Endothelial cell of umbilical vein (primary cell): ENCODE results near the gene SCLT1. TPM values are rescaled to one million over a fixed set of nuclear protein-coding genes. Genes with fewer than 3 reads are reported as not detected.

Experiments
- BruUV-seq: library from RNA; stranded (reverse); fragments of 400-500 nt; replicated peaks from 2 replicates; lab custom pipeline; 2021; lab: Mats Ljungman, UMichigan
- CTCF ChIA-PET: fragments of 300-600, 350-600 bp; sonication (Branson Sonifier 250); formaldehyde crosslinking; loops from one replicate; lab custom pipeline; 2021; ENCODE audit warnings: antibody characterized with exemption, inconsistent platforms; lab: Charles Lee
- POLR2A ChIA-PET: fragments of 300-600, 350-600 bp; sonication (Branson Sonifier 250); formaldehyde crosslinking; loops from one replicate; lab custom pipeline; 2021; ENCODE audit warnings: antibody characterized with exemption, inconsistent platforms; lab: Charles Lee
- DNase-seq: peaks from one replicate; pipeline ENCODE4 v3.0.0-alpha.2; 2011; ENCODE audit warnings: low read depth, low spot score
- FAIRE-seq: peaks from 2 replicates; lab custom pipeline; 2011; peaks lifted over from hg19 to GRCh38; lab: Jason Lieb, UNC
- H2AFZ ChIP-seq: 2 replicates; pipeline ENCODE4 v1.6.0; 2012; ENCODE audit warnings: low read depth, low read length, control low read depth, inconsistent platforms
- H3K27ac ChIP-seq: 2 replicates; pipeline ENCODE4 v1.5.1; 2011; ENCODE audit warnings: low read depth, mild to moderate bottlenecking, control low read depth, low read length, moderate library complexity; ENCODE audit not compliant: insufficient read depth
- H3K27me3 ChIP-seq, 2 experiments: 2 replicates each; pipeline versions ENCODE4 v1.6.0 to v1.6.1; 2011; ENCODE audit warnings: low read length in 2 of 2, mixed read lengths in 1 of 2; ENCODE audit not compliant: control insufficient read depth in 2 of 2, insufficient read depth in 2 of 2
- H3K36me3 ChIP-seq, 2 experiments: 2 replicates in 1 of 2; 3 replicates in 1 of 2; pipeline ENCODE4 v1.5.1; 2011; ENCODE audit warnings: low read length in 2 of 2, mild to moderate bottlenecking in 1 of 2, moderate library complexity in 1 of 2; ENCODE audit not compliant: control insufficient read depth in 2 of 2, insufficient read depth in 2 of 2; ENCODE audit errors: extremely low read depth in 1 of 2
- H3K4me1 ChIP-seq: 3 replicates; pipeline ENCODE4 v1.5.1; 2011; ENCODE audit warnings: mild to moderate bottlenecking, low read length; ENCODE audit not compliant: control insufficient read depth, insufficient read depth; ENCODE audit errors: extremely low read depth
- H3K4me2 ChIP-seq: 2 replicates; pipeline ENCODE4 v1.6.1; 2011; ENCODE audit warnings: low read length, control low read depth, mixed read lengths; ENCODE audit not compliant: insufficient read depth
- H3K4me3 ChIP-seq, 3 experiments: fragments of 200-600 bp in 1 of 3; sonication (generic), shearing (Covaris generic) in 1 of 3; replicated peaks in 1 of 3; 2 replicates each; pipeline ENCODE4 v1.5.1; 2011 to 2016; ENCODE audit warnings: control low read depth in 3 of 3, low read length in 3 of 3, mild to moderate bottlenecking in 2 of 3, inconsistent platforms in 1 of 3, low read depth in 1 of 3, moderate library complexity in 1 of 3; ENCODE audit not compliant: insufficient read depth in 1 of 3
- H3K79me2 ChIP-seq: 2 replicates; pipeline ENCODE4 v1.6.0; 2012; ENCODE audit warnings: low read length, inconsistent platforms; ENCODE audit not compliant: control insufficient read depth, insufficient read depth
- H3K9ac ChIP-seq: replicated peaks from 2 replicates; pipeline ENCODE3; 2011; ENCODE audit warnings: low read length, control low read depth; ENCODE audit not compliant: insufficient read depth; ENCODE audit errors: extremely low read depth
- H3K9me1 ChIP-seq: replicated peaks from 3 replicates; pipeline ENCODE4 v1.6.0; 2011; ENCODE audit warnings: mild to moderate bottlenecking, low read length; ENCODE audit not compliant: control insufficient read depth, insufficient read depth; ENCODE audit errors: extremely low read depth
- H3K9me3 ChIP-seq: replicated peaks from 2 replicates; pipeline ENCODE4 v1.5.1; 2012; ENCODE audit warnings: low read length, inconsistent platforms; ENCODE audit not compliant: control insufficient read depth, insufficient read depth
- H4K20me1 ChIP-seq: replicated peaks from 2 replicates; pipeline ENCODE3; 2011; ENCODE audit warnings: mild to moderate bottlenecking, low read length; ENCODE audit not compliant: control insufficient read depth, insufficient read depth; ENCODE audit errors: extremely low read depth
- CTCF ChIP-seq, 2 donors: IDR thresholded peaks; 1 replicate in 1 of 2; 2 replicates in 1 of 2; pipeline ENCODE4 v1.5.1; 2011; ENCODE audit warnings: low read length in 2 of 2, mild to moderate bottlenecking in 2 of 2, moderate library complexity in 2 of 2, control low read depth in 1 of 2, inconsistent platforms in 1 of 2, low read depth in 1 of 2; ENCODE audit not compliant: insufficient read depth in 1 of 2; ENCODE audit errors: extremely low read depth in 1 of 2
- EZH2 ChIP-seq: IDR thresholded peaks from 2 replicates; pipeline ENCODE4 v1.6.1; 2012; ENCODE audit warnings: borderline replicate concordance, low read depth, mild to moderate bottlenecking, moderate library complexity, low read length, inconsistent platforms; ENCODE audit not compliant: severe bottlenecking
- FOS ChIP-seq: IDR thresholded peaks from 2 replicates; pipeline ENCODE4 v1.6.1; 2011; ENCODE audit warnings: mild to moderate bottlenecking, low read length, moderate library complexity, borderline replicate concordance; ENCODE audit not compliant: insufficient read depth
- GATA2 ChIP-seq: IDR thresholded peaks from 2 replicates; pipeline ENCODE4 v1.7.0; 2011; ENCODE audit warnings: low read depth, mild to moderate bottlenecking, moderate library complexity, mixed read lengths, low read length; ENCODE audit not compliant: insufficient read length, insufficient read depth
- JUN ChIP-seq: IDR thresholded peaks from 2 replicates; pipeline ENCODE4 v1.6.1; 2011; ENCODE audit warnings: borderline replicate concordance, low read depth; ENCODE audit not compliant: insufficient read length, insufficient read depth
- MAX ChIP-seq: IDR thresholded peaks from 2 replicates; pipeline ENCODE4 v1.6.1; 2011; ENCODE audit not compliant: insufficient read depth, insufficient read length
- MYC ChIP-seq: IDR thresholded peaks from one replicate; pipeline ENCODE4 v1.6.1; 2011; ENCODE audit warnings: mild to moderate bottlenecking, low read depth, low read length
- POLR2A ChIP-seq: IDR thresholded peaks from 2 replicates; pipeline ENCODE4 v1.6.1; 2012; ENCODE audit warnings: low read depth, mild to moderate bottlenecking, control low read depth, low read length
- POLR2AphosphoS5 ChIP-seq: IDR thresholded peaks from 2 replicates; pipeline ENCODE4 v1.6.1; 2012; ENCODE audit warnings: low read depth, mild to moderate bottlenecking, control low read depth, low read length, moderate library complexity; ENCODE audit not compliant: insufficient read depth
- dilution Hi-C: fragments of 300-500 bp; cut with MboI; formaldehyde crosslinking; loops from one replicate; pipeline ENCODE4 v1.15.0; 2019; ENCODE audit warnings: low sequenced_read_pairs; ENCODE audit not compliant: extremely low pct_ligation_motif_present
- intact Hi-C: fragments of 100-400 bp; cut with micrococcal nuclease; formaldehyde crosslinking; loops from one replicate; pipeline ENCODE4 v1.10.0; 2022
- polyA plus RNA-seq, 4 experiments: library from polyadenylated mRNA; depleted of rRNA in 3 of 4; stranded (reverse) in 3 of 4; unstranded in 1 of 4; fragments of >200 nt; gene quantifications; 2 replicates each; pipeline versions ENCODE4 v1.2.1 to v1.2.3, GENCODE V29; 2011 to 2012; ENCODE audit warnings: missing spikeins in 1 of 4
- total RNA-seq: library from RNA; stranded (reverse); gene quantifications from 2 replicates; pipeline ENCODE4 v1.2.3, GENCODE V29; 2021

The SCLT1 gene
- total and polyA plus RNA-seq, 2 donors (not counting 3 experiments of a cell fraction or from before 2014, with no cell fraction given) = 3.2 to 14.0 TPM

GRCh38 chr4:129140521-129140920, 47.2 kb upstream of the SCLT1 start:
- DNase-seq = no peak
- no peaks in the 10 kb centered on the region for H3K79me2 ChIP-seq
- dilution Hi-C loops = no loop called here
- no peak overlapping the region for H2AFZ ChIP-seq
- no peak overlapping the region for H3K27ac ChIP-seq
- H3K4me2 ChIP-seq = no peak overlapping the region
- POLR2A ChIA-PET = no interaction called here
- no peak overlapping the region for H3K9ac ChIP-seq
- peaks cover 0 to 2% of the 10 kb centered on the region in 2 experiments for H3K27me3 ChIP-seq
- FAIRE-seq = no peak
- no peaks in the 10 kb centered on the region for H4K20me1 ChIP-seq
- CTCF ChIA-PET = no interaction called here
- H3K36me3 ChIP-seq = no peaks in the 10 kb centered on the region
- H3K9me3 ChIP-seq = no peaks in the 10 kb centered on the region
- intact Hi-C loops = no loop called here
- no TSS peak for BruUV-seq
- H3K9me1 ChIP-seq = no peaks in the 10 kb centered on the region
- no peaks in the 10 kb centered on the region for H3K4me1 ChIP-seq
- no peak overlapping the region for H3K4me3 ChIP-seq
- no peak for TF ChIP-seq POLR2AphosphoS5
- no peak for TF ChIP-seq MYC
- TF ChIP-seq FOS = no peak
- TF ChIP-seq CTCF (IDR thresholded peaks at IDR 0.05; ENCODE audit: extremely low read depth in 1 of 2, insufficient read depth in 1 of 2, low read depth in 1 of 2, low read length in 2 of 2) = no peak
- no peak for TF ChIP-seq POLR2A

- Histone ChIP-seq H3K36me3 (no peaks in the 10 kb centered on the region), H3K27me3 (peaks cover 0 to 2% of the 10 kb centered on the region in 2 experiments), H2AFZ (no peak overlapping the region), H3K4me2 (no peak overlapping the region), H3K4me3 (no peak overlapping the region), H4K20me1 (no peaks in the 10 kb centered on the region), H3K4me1 (no peaks in the 10 kb centered on the region), H3K27ac (no peak overlapping the region), H3K9ac (no peak overlapping the region), H3K9me1 (no peaks in the 10 kb centered on the region), H3K79me2 (no peaks in the 10 kb centered on the region), H3K9me3 (no peaks in the 10 kb centered on the region)
- intact Hi-C loops (no loop called here), dilution Hi-C loops (no loop called here)
- TF ChIP-seq GATA2 (no peak), EZH2 (no peak), JUN (no peak), MYC (no peak), POLR2AphosphoS5 (no peak), MAX (no peak), POLR2A (no peak), FOS (no peak), CTCF (IDR thresholded peaks at IDR 0.05; ENCODE audit: extremely low read depth in 1 of 2, insufficient read depth in 1 of 2, low read depth in 1 of 2, low read length in 2 of 2) (no peak)
- ChIA-PET CTCF (no interaction called here), POLR2A (no interaction called here)
- FAIRE-seq (no peak), DNase-seq (no peak)
- BruUV-seq = no TSS peak
These were observed 45.6 kb upstream of the SCLT1 start for GRCh38 chr4:129138810-129139496.
